Purkinje cell (primary cell): Measurements from ENCODE around the gene SLC30A2. TPM values are rescaled to one million over a fixed set of nuclear protein-coding genes. Genes with fewer than 3 reads are reported as not detected.

ENCODE experiments used
- polyA plus RNA-seq: library from polyadenylated mRNA; unstranded; fragments of >200 nt; fragmentation: Nextera tagmentation; gene quantifications from 2 replicates; pipeline ENCODE4 v1.2.1, GENCODE V29; 2014

The SLC30A2 gene
- not detected in 2 replicates for polyA plus RNA-seq

GRCh38 chr1:26045722-26046245 lies at the start of gene SLC30A2:
SLC30A2 (minus strand) TSS chr1:26046118; CDS start chr1:26045896, 222 bp downstream.

GRCh38 chr1:26067432-26067911 lies 21.6 kb upstream of the SLC30A2 start, which contains the start of gene TRIM63:
TRIM63 (minus strand) TSS chr1:26067630; CDS start chr1:26067494, 136 bp downstream.

GRCh38 chr1:26021647-26022403 lies 24.1 kb downstream of the SLC30A2 start, which contains the start of gene EXTL1:
EXTL1 (plus strand) TSS chr1:26021775; CDS start chr1:26022647, 872 bp downstream.

GRCh38 chr1:25997828-25998761 lies 47.8 kb downstream of the SLC30A2 start, which contains the start of gene PAFAH2:
PAFAH2 (minus strand) TSS chr1:25998063; CDS start chr1:25990816, 7,247 bp downstream.

Other genes starting within 250 kb of the SLC30A2 start
- gene SELENON, start 245.9 kb downstream of the SLC30A2 start, polyA plus RNA-seq = 0.53 and 0.94 TPM in 2 replicates
- gene MTFR1L, start 226.2 kb downstream of the SLC30A2 start, polyA plus RNA-seq = 43.6 and 45.8 TPM in 2 replicates
- 4.3 TPM in 1 of 2 replicates, not detected in the other for gene AUNIP, start 186.7 kb downstream of the SLC30A2 start, polyA plus RNA-seq
- gene PAQR7, start 170.4 kb downstream of the SLC30A2 start, polyA plus RNA-seq = 7.5 and 8.7 TPM in 2 replicates
- gene STMN1, start 139.7 kb downstream of the SLC30A2 start, polyA plus RNA-seq = 380 and 1,529 TPM in 2 replicates
- 0.34 and 2.4 TPM in 2 replicates for gene PAFAH2, start 48.1 kb downstream of the SLC30A2 start, polyA plus RNA-seq
- 0.50 TPM in 1 of 2 replicates, not detected in the other for gene EXTL1, start 24.3 kb downstream of the SLC30A2 start, polyA plus RNA-seq
- not detected in 2 replicates for gene TRIM63, start 21.5 kb upstream of the SLC30A2 start, polyA plus RNA-seq
- 2.7 and 4.6 TPM in 2 replicates for gene PDIK1L, start 65.7 kb upstream of the SLC30A2 start, polyA plus RNA-seq
- 0.08 and 0.19 TPM in 2 replicates for gene FAM110D, start 113.0 kb upstream of the SLC30A2 start, polyA plus RNA-seq
- not detected in 2 replicates for gene C1orf232, start 122.8 kb upstream of the SLC30A2 start, polyA plus RNA-seq
- gene ZNF593, start 123.8 kb upstream of the SLC30A2 start, polyA plus RNA-seq = 12.0 and 13.6 TPM in 2 replicates
- gene ZNF593OS, start 125.7 kb upstream of the SLC30A2 start, polyA plus RNA-seq = not detected in 2 replicates
- 0.81 TPM in 1 of 2 replicates, not detected in the other for gene CNKSR1, start 131.4 kb upstream of the SLC30A2 start, polyA plus RNA-seq
- not detected in 2 replicates for gene CATSPER4, start 144.5 kb upstream of the SLC30A2 start, polyA plus RNA-seq
- gene CEP85, start 188.1 kb upstream of the SLC30A2 start, polyA plus RNA-seq = 1.9 and 2.0 TPM in 2 replicates
- gene SH3BGRL3, start 234.0 kb upstream of the SLC30A2 start, polyA plus RNA-seq = 300 and 473 TPM in 2 replicates